H7 (cell line): ENCODE data around the gene ARHGAP30. TPM values are rescaled to one million over a fixed set of nuclear protein-coding genes. Genes with fewer than 3 reads are reported as not detected.
A peak's percentile ranks its signal among the peaks of the same experiment; 100 is the strongest.

Experiments used
- DNase-seq: peaks from one replicate; pipeline ENCODE4 v3.0.0; 2012
- H3K27me3 ChIP-seq: 2 replicates; pipeline ENCODE4 v1.6.0; 2011; ENCODE audit warnings: mild to moderate bottlenecking, low read length; ENCODE audit not compliant: control insufficient read depth, insufficient read depth
- H3K36me3 ChIP-seq: replicated peaks from 2 replicates; pipeline ENCODE4 v1.5.1; 2011; ENCODE audit warnings: low read length; ENCODE audit not compliant: control insufficient read depth, insufficient read depth
- H3K4me3 ChIP-seq: 2 replicates; pipeline ENCODE4 v1.5.1; 2011; ENCODE audit warnings: low read depth, mild to moderate bottlenecking, control low read depth, low read length, moderate library complexity; ENCODE audit not compliant: insufficient read depth
- total RNA-seq: library from RNA; depleted of rRNA; stranded (reverse); fragments of >200 nt; shearing (Covaris generic); gene quantifications from 2 replicates; pipeline ENCODE4 v1.2.3, GENCODE V29; 2014

The ARHGAP30 gene
- total RNA-seq, 1 experiment from 2014 or later, result not detected

DNA sequence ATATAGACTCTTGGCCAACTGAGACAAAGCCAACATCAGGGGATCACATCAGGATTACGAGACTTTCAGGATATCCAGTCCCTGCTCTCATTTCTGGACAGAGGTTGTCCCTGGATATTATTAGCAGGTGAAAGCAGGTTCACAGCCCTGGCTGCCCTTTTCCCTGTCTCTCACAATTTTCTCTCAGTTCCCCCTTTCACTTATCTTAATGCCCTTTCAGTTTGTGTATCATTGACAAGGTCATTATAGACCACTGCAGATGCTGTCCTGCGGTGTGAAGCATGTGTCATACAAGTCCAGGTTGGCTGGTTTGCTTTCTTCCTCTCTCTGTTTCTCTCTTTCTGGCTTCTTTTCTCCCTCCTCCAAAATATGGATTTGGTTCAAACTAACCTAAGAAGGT, 26.3 kb upstream of the ARHGAP30 start:
- no peak overlapping the region for H3K4me3 ChIP-seq
- DNase-seq, result no peak
- peaks cover 1% of the 10 kb centered on the region; the same call in 1 of the 2 replicates for H3K27me3 ChIP-seq
- peaks cover 2% of the 10 kb centered on the region; the same call in 1 of the 2 replicates for H3K36me3 ChIP-seq

DNA sequence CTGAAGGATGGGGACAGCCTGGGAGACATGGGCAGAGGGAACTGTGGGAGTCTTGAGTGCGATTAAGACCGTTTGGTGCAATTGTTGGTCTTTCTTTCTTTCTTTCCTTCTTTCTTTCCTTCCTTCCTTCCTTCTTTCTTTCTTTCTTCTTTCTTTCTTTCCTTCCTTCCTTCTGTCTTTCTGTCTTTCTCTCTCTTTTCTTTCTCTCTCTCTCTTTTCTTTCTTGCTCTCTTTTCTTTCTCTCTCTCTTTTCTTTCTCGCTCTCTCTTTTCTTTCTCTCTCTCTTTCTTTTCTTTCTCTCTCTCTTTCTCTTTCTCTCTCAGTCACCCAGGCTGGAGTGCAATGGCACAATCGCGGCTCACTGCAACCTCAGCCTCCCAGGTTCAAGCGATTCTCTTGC, 25.5 kb upstream of the ARHGAP30 start:
- DNase-seq, result no peak
- H3K36me3 ChIP-seq, result peaks cover 2% of the 10 kb centered on the region; the same call in 1 of the 2 replicates
- H3K27me3 ChIP-seq, result peaks cover 1% of the 10 kb centered on the region; the same call in 1 of the 2 replicates
- H3K4me3 ChIP-seq, result no peak overlapping the region

DNA sequence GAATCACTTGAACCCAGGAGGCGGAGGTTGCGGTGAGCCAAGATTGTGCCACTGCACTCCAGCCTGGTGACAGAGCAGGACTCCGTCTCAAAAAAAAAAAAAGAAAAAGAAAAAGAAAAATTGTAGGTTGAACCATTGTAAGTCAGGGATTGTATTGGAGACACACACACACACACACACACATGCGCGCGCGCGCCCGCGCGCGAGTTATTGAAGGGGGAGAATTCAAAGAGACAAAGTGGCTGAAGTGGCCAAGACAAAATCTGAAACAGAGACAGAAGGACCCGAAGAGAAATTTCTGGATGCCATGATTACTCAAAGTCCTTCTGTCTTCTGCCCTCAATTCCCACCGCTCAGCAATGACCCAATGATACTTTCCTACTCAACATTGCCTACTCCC, 24.8 kb upstream of the ARHGAP30 start:
- H3K4me3 ChIP-seq, result no peak overlapping the region
- no peak for DNase-seq
- peaks cover 1% of the 10 kb centered on the region; the same call in 1 of the 2 replicates for H3K27me3 ChIP-seq
- H3K36me3 ChIP-seq, result no peaks in the 10 kb centered on the region

DNA sequence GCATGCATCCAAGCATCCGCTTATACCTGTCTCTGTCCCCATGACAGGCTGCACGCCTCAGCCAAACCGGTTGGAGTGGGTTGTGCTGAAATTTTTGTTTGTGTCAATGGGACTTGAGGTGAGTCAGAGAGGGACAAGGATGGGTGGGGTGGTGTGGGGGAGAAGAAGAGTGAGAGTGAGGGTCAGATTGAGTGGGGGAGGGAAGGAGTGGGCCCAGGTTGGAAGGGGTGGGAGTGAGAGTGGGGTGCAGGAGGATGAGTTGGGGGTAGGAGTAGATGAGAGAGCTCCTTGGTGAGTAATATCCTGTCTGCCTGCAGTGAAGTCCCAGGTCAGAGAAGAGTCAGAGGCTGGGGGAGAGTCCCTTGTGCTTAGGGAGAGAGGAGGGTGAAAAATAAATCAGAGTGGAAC, 22.9 kb upstream of the ARHGAP30 start:
- peak; percentile 11 for DNase-seq
- H3K36me3 ChIP-seq, result no peaks in the 10 kb centered on the region
- peaks cover 1% of the 10 kb centered on the region; the same call in 1 of the 2 replicates for H3K27me3 ChIP-seq
- H3K4me3 ChIP-seq, result no peak overlapping the region

DNA sequence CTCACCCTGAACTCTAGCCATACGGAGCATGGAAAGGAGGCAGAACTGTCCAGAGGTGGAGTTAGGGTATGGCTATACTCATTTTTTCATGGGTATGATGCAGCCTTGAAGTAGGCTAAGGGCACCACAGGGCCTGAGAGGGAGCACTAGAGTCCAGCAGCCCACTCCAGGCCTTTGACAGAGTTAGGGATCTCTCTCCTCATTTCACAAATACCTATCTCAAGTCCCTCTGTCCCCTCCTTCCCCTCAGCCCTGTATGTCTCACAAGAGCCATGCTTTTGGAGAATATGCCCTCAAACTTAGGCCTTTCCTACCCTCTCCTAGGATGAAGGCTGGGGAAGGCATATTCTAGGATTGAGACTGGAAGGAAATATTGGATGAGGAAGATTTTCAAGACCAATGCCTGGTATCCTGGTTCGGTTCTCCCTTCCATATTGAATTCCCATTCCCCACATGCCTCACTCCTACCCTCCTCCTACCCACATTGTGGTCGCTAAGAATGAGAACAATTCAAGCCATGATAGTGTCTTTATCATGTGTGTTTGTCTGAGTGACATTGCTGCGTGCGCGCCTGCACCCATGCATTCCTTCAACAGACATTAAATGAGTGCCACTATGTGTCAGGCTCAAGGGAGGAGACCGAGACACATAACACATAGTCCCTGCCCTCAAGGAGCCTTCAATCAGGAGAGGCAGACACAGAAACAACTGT, 22.3 kb upstream of the ARHGAP30 start:
- Histone ChIP-seq H3K4me3 (no peak overlapping the region), H3K36me3 (no peaks in the 10 kb centered on the region), H3K27me3 (peaks cover 1% of the 10 kb centered on the region; the same call in 1 of the 2 replicates)
- peak; percentile 14 for DNase-seq

DNA sequence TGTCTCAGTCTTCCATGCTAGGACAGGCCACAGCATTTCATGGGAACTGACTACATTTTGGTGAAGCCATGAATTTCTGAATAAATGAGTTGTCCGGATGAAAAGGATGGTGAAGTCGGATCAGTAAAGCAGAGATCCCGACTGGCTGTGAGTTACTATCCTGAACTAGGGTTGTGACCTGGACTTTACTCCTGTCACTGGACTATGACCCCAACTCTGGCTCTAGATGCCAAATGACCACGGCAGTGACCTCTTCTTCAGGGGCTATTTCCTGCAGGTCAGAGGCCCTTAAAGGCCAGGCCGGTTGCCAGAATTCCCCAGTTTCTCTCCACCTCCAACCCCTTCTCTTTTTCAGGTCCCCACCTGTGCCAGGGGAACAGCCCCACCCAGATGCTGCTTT, 21.4 kb upstream of the ARHGAP30 start:
- DNase-seq, result peak; percentile 18
- H3K4me3 ChIP-seq, result no peak overlapping the region
- no peaks in the 10 kb centered on the region; the same call in 1 of the 2 replicates for H3K27me3 ChIP-seq
- no peaks in the 10 kb centered on the region for H3K36me3 ChIP-seq

DNA sequence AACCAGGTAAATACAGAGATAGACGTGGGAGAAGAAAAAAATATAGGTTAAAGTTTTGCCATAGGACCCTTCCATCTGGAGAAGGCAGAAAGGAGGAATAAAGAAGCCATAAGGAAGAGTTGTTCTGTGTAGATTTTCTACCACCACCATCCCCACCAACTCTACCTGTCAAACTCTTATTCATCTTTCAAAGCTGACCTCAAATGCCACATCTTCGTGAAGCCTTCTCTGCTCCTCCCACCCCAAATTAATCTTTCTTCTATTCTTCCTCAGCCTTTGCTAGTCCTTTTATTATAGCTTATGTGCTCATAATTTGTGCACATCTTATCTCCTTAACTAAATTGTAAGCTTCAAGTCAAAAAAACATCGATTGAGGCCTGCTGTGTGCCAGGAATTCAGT, 20.9 kb upstream of the ARHGAP30 start:
- no peak overlapping the region for H3K4me3 ChIP-seq
- DNase-seq, result peak; percentile 6
- no peaks in the 10 kb centered on the region for H3K36me3 ChIP-seq
- H3K27me3 ChIP-seq, result no peaks in the 10 kb centered on the region; the same call in 1 of the 2 replicates

DNA sequence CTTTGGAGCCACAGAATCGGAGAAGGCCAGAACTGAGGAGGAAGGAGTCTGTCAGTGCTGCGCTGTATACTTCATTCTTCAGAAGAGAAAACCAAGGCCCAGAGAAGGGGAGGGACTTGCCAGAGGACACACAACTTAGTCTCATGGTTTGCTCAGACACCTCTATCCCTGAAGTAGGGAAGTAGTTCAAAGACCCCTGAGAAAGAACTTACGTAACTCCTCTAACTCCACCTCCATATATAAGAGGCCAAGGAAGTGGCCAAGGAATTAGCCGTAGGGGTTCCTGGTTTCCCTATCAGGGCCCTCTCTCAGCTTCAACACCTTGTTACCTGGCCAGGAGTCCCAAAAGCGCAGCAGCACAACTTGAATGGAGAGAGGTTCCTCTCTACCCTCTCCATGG, 20.2 kb upstream of the ARHGAP30 start:
- Histone ChIP-seq H3K27me3 (no peaks in the 10 kb centered on the region; the same call in 1 of the 2 replicates), H3K4me3 (no peak overlapping the region), H3K36me3 (no peaks in the 10 kb centered on the region)
- DNase-seq, result no peak

DNA sequence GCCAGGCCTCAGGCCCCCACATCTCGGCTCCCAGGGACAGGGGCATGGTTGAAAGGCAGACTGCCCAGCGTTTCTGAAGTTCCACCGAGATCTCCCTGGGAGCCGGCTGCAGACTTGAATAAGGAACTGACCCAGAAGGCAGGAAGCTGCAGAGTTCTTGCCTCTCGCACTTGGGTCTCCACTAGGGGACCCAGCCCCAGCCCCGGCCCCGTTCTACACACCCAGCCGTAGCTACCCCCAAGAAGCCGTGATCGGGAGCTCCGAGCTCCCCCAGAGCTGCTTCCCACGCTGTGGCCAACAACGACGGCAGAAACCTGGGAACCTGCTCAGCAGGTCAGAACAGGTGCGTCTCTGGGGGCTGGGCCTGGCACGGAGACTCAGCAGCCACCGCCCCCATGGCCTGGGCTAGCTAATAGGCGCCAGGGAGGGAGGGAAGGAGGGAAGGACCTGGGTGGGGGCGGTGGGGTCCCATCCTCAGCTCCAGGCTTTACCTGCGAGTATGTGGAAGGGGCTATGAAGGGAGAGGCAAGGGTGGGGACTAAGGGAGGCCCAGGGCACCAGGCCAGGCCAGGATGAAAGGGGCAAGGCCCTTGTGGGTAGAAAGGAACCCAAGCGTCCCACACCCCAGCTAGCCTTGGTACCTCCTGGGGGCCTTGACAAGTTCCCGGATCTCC, 19.7 kb upstream of the ARHGAP30 start, which contains the start of gene NECTIN4:
Gene NECTIN4 (minus strand): TSS at position 308 of the 674 bp plus-strand sequence. CDS start 262 bp downstream, at position 46.
- Histone ChIP-seq H3K27me3 (no peaks in the 10 kb centered on the region), H3K4me3 (no peak within 1 kb of the TSS), H3K36me3 (no peaks in the 10 kb centered on the region)
- DNase-seq, result peak; percentile 80

DNA sequence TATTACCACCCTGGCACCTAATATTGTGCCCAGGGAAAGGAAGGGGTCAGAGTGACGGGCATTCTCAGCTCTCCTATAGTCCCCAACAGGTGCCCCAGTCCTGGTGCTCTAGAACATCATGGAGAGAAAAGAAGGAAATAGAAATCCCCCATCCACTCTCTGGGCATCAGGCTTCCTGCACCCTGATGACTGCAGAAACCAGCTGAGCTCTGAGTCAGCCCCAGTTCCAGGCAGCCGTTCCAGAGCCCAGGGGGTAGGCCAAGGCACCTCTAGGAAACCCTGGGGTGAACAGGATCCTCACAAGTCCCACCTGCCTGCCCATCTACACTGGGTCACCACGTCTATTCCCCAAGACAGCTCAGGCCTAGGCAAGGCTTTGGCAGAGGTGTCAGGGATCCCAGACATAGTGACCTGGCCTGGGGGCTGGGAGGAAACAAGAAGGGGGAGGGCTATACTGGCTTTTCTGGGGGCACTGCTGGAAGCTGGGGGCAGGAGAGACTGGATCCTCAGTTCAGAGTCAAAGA, 19.0 kb upstream of the ARHGAP30 start:
- Histone ChIP-seq H3K27me3 (no peaks in the 10 kb centered on the region), H3K36me3 (no peaks in the 10 kb centered on the region), H3K4me3 (no peak overlapping the region)
- DNase-seq, result peak; percentile 21

DNA sequence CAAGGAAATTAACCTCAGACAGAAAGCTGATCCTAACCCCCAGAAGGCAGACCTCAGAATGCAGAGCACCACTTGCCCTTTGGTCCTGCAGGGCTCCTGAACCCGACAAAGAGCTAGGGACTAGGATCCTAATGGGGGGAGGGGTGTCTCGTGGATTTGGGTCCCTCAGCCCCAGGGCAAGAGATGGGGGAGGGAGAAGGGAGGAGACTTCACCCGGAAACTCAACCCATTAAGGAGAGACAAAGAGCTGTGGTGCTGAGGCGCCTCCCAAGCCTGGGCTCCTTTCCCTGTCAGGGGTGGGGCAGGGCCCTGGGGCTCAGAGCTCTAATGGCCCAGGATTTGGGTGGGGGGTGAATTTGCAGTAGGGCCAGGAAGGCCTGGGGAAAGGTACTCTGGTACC, 16.8 kb upstream of the ARHGAP30 start:
- no peak overlapping the region for H3K4me3 ChIP-seq
- peak; percentile 28 for DNase-seq
- H3K36me3 ChIP-seq, result no peaks in the 10 kb centered on the region
- H3K27me3 ChIP-seq, result no peaks in the 10 kb centered on the region

DNA sequence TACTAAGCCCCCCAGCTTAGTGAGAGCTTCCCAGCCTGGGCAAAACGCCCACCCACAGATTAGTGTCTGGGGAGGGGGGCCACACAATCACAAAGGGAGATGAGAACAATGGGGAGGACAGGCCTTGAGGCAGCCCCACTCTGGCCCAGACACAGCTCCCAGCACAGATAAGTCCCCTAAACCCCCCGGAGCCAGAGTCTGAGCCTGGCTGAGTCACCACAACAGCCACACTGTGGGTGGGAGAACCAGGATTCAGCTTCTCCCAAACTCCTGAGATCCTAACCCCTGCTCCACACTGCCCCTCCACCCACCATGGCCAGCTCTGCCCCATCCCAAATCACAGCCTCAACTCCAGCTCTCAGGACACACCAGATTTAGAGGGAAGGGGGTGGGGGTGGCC, 15.5 kb upstream of the ARHGAP30 start:
- Histone ChIP-seq H3K4me3 (no peak overlapping the region), H3K36me3 (no peaks in the 10 kb centered on the region), H3K27me3 (no peaks in the 10 kb centered on the region)
- peak; percentile 35 for DNase-seq

DNA sequence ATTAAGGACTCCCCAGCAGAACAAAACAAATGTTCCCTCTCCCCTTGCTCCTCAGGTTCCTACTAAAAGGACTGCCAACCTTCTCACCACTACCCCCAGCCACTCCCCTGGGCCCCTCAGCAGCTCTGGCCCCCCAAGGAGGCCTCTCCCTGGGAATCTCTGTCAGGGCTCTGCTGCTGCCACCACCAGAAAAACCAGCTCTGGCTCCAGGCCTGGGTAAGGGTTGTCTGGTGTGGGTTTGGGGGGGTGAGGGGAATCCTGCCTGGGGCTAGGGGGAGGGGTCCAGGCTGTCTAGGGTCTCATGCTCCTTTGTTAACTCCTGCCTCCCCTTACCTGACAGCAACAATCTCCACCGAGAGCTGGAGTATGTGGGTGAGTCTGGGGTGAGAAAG, 14.9 kb upstream of the ARHGAP30 start:
- H3K27me3 ChIP-seq, result no peaks in the 10 kb centered on the region
- no peak overlapping the region for H3K4me3 ChIP-seq
- peak; percentile 36 for DNase-seq
- H3K36me3 ChIP-seq, result no peaks in the 10 kb centered on the region

DNA sequence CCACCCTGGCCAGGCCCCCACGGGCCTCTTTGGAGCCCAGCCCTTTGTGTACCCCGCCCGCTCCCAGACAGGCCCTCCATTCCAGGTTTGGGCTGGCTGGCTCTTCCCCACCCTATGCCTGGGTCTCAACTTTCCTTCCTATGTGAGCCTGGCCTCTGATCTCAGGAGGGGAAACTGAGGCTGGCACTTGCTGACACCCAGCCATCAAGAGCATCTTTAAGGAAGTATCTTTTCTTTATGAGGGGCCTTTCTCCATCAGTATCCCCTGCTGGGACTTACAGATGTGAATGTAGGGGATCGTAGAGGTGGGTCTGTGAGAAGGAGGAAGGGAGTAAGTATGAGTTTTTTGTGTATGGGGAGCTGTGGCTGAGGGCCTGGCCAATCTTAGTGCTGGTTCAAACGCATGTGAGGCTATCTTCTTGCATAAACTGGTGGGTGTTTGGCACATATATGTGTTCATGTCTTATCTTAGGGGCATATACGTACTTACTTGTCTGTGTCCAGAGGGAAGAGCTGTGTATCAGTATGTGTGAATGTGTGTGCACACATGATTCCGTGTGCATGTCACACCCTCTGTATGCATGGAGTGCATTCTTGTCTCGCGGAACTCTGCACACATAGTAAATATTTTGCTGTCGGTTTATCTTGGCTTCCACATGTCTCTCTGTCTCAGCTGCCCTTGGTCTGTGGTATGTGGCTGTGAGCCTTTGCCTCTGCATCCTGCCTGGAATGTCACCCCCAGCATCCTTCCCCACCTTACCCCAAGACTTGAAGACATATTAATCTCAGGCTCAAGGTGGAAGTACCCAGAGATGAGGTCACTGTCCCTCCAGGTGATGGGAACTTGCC, 14.3 kb upstream of the ARHGAP30 start:
- Histone ChIP-seq H3K27me3 (no peaks in the 10 kb centered on the region), H3K4me3 (no peak overlapping the region), H3K36me3 (no peaks in the 10 kb centered on the region)
- DNase-seq, result no peak
